ENCODE measurements around the gene MRPS25. TPM values are rescaled to one million over a fixed set of nuclear protein-coding genes. Genes with fewer than 3 reads are reported as not detected.

Gene MRPS25
- 21.8 and 52.1 TPM in 2 replicates for total RNA-seq

GRCh38 chr3:15064835-15065549 lies at the start of gene MRPS25:
Gene MRPS25, minus strand, starts transcription at chr3:15065315. Its CDS starts 121 bp downstream, at chr3:15065194.

GRCh38 chr3:15098503-15099363 lies 33.6 kb upstream of the MRPS25 start, which contains the start of gene RBSN:
Gene RBSN, minus strand, starts transcription at chr3:15099148. Its CDS starts 3,028 bp downstream, at chr3:15096120.

Other genes starting within 250 kb of the MRPS25 start
- 54.0 and 58.8 TPM in 2 replicates for gene FGD5, start 246.4 kb downstream of the MRPS25 start, total RNA-seq
- gene NR2C2, start 117.7 kb downstream of the MRPS25 start, total RNA-seq, result 16.2 and 22.9 TPM in 2 replicates
- 20.1 and 25.5 TPM in 2 replicates for gene RBSN, start 33.8 kb upstream of the MRPS25 start, total RNA-seq
- gene CAPN7, start 140.9 kb upstream of the MRPS25 start, total RNA-seq, result 24.0 and 26.4 TPM in 2 replicates